ENCODE data around the gene HBE1.
"Not testable (repeated sequence)": the region's sequence is repeated elsewhere in the genome, so short reads cannot be mapped to it uniquely, and the experiment has no call there.

The HBE1 gene

GRCh38 chr11:5284637-5285036, 14.9 kb upstream of the HBE1 start:
- DNase-seq = no peak

GRCh38 chr11:5283882-5284281, 14.1 kb upstream of the HBE1 start:
- DNase-seq = no peak

- DNase-seq = no peak
Measured at GRCh38 chr11:5283086-5283485, 13.3 kb upstream of the HBE1 start.

- no peak for DNase-seq
Measured at GRCh38 chr11:5282628-5283027, 12.9 kb upstream of the HBE1 start.

- DNase-seq = no peak
Measured at GRCh38 chr11:5281596-5281995, 11.9 kb upstream of the HBE1 start.

- no peak for DNase-seq
Measured at GRCh38 chr11:5280582-5281102, 10.9 kb upstream of the HBE1 start.

- no peak for DNase-seq
Measured at GRCh38 chr11:5279471-5280090, 9.8 kb upstream of the HBE1 start.

- no peak for DNase-seq
Measured at GRCh38 chr11:5277807-5278382, 8.2 kb upstream of the HBE1 start.

- no peak for DNase-seq
Measured at GRCh38 chr11:5276697-5277096, 7.0 kb upstream of the HBE1 start.

GRCh38 chr11:5275369-5276110, 5.8 kb upstream of the HBE1 start:
- DNase-seq = no peak

- no peak for DNase-seq
Measured at GRCh38 chr11:5274395-5274794, 4.7 kb upstream of the HBE1 start.

GRCh38 chr11:5272395-5273017, 2.8 kb upstream of the HBE1 start:
- no peak for DNase-seq

GRCh38 chr11:5267033-5267563, 2.6 kb downstream of the HBE1 start:
- no peak for DNase-seq

GRCh38 chr11:5266609-5267008, 3.1 kb downstream of the HBE1 start:
- no peak for DNase-seq

- DNase-seq = no peak
Measured at GRCh38 chr11:5265832-5266231, 3.9 kb downstream of the HBE1 start.

GRCh38 chr11:5258543-5259262, 11.0 kb downstream of the HBE1 start:
- no peak for DNase-seq

- DNase-seq = no peak
Measured at GRCh38 chr11:5257296-5257695, 12.4 kb downstream of the HBE1 start.

- DNase-seq = not testable (repeated sequence)
Measured at GRCh38 chr11:5254646-5255413, 14.9 kb downstream of the HBE1 start, which contains the start of gene HBG2. Gene HBG2 (minus strand): TSS chr11:5254781. CDS start chr11:5254728, 53 bp downstream.

- DNase-seq = not testable (repeated sequence)
Measured at GRCh38 chr11:5254023-5254422, 15.7 kb downstream of the HBE1 start.

- DNase-seq = not testable (repeated sequence)
Measured at GRCh38 chr11:5253440-5253839, 16.3 kb downstream of the HBE1 start.

GRCh38 chr11:5252919-5253265, 16.9 kb downstream of the HBE1 start:
- DNase-seq = no peak

All from DMS153 (cell line).